Pulmonary artery endothelial cell (primary cell): ENCODE data around the gene UTS2R. TPM values are rescaled to one million over a fixed set of nuclear protein-coding genes. Genes with fewer than 3 reads are reported as not detected.
"Not testable (repeated sequence)": the region's sequence is repeated elsewhere in the genome, so short reads cannot be mapped to it uniquely, and the experiment has no call there.

ENCODE experiments used
- DNase-seq: peaks from one replicate; pipeline ENCODE4 v3.0.0-alpha.2; 2011; ENCODE audit warnings: low read depth, low spot score
- total RNA-seq: library from RNA; depleted of rRNA; stranded (reverse); fragments of >200 nt; gene quantifications from 2 replicates; pipeline ENCODE4 v1.2.3, GENCODE V29; 2014

UTS2R gene
- total RNA-seq, 1 donor from 2014 or later: not detected

DNA sequence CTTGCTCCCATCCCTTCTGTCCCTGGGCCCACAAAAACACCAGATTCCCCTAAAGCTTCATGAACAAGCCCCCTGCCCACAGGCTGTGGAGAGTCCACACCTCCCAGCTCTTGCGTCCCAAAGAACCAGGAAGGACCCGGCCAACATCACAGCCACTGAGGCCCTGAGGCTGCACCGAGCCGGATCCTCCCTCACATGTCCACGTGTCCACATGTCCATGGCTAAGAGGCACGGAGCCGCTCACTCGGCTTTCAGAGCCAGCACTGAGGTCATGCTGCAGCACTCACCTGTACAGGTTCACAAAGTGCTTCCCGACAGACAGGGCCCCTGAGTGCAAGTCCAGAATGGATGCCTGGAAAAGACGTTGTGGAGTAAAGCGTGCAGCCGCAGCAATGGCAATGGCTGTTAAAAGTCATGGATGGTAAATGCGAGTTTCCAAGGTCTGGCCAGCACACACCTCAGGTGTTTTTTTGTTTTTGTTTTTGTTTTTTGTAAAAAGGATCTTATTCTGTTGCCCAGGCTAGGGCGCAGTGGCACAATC is 34.6 kb downstream of the UTS2R start:
- no peak for DNase-seq

DNA sequence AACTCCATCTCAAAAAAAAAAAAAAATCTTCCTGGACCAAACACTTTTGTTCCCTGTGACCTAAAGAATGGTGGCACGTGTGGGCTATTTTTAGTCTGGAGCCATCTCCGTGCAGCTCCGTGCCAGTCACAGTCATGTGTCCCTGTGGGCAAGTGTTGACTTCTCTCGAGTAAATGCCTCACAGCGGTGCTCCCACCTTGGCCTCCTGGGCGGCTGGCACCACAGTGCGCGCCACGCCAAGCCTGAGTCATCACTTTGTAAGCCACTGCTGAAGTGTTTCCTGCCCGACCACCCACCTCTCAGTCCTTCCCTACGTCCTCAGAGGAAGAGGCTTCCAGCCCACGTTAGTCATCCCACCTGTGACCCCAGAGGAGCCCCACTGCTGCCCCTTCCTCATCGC is 35.7 kb downstream of the UTS2R start:
- DNase-seq: no peak

DNA sequence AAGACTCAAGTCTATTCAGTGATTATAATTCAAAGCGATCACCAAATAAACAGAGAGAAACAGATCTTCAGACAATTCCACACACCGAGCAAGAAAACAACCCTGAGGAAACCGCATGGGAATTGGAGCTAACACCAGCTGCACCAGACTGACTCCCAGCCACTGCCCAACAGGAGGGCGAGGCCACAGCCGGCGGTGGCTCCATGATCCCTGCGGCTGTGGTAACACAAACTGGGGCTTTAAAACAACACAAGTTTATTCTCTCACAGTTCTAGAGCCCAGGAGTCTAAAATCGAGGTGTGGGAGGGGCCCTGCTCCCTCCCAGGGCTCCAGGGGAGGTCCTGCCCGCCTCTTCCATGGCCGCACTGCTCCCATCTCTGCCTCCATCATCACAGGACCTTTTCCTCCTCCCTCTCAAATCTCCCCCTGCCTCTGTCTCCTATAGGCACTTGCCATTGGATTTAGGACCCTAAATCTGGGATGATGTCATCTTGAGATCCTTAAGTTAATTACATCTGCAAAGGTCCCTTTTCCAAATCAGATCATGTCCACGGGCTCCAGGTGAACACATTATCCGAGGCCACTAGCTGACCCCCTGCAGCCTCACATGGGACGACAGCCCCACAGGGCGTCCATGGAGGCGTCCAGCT is 36.8 kb downstream of the UTS2R start:
- DNase-seq: no peak

DNA sequence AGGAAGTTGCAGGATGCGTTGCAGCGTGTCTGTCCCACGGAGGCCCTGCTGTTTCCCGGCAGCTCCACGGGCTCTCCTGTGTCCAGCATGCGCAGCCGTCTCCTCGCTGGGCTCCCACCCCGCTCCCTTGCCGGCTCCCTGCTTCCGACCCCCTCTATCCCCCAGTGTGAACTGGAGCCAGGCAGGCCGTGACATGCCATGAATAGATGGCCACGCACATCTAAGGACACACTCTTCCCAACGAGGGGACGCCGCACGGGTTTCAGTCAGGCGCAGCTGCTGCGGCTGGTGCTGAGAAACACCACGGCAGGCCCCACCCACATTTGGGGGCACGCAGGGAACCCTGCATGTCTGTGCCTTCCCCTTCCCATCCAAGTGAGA is 37.4 kb downstream of the UTS2R start:
- DNase-seq: no peak

DNA sequence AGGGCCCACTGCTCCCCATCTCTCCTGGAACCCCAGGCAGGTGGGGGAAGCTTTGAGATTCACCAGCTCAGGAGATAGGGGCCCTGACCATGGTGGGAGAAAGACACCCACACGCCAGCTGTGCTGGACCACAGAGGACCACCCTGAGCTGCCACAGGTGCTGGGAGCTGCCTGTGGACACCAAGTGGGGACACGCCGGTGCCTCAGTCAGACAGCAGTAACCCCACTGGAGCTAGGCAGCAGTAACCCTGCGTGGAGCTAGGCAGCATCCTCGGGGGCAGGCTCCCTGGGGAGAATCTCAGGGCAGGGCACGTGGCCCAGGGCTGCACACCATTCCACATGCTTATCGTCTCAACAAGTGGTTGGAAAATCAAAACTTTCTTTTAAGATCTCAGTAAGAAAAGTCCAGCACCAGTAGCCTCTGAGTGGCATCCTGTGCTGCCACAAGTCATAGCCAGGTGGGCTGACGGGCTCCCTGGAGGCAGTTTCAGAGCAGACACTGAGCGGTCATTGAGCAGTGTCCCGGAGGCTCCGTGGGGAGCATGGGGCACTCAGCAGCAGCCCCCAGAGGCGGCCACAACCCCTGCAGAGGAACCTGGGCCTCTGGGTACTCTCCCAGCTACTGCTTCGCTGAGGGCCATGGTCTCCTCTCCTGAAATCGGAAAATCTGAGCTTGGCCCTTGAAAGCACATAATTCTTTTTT is 38.6 kb downstream of the UTS2R start:
- DNase-seq: no peak

DNA sequence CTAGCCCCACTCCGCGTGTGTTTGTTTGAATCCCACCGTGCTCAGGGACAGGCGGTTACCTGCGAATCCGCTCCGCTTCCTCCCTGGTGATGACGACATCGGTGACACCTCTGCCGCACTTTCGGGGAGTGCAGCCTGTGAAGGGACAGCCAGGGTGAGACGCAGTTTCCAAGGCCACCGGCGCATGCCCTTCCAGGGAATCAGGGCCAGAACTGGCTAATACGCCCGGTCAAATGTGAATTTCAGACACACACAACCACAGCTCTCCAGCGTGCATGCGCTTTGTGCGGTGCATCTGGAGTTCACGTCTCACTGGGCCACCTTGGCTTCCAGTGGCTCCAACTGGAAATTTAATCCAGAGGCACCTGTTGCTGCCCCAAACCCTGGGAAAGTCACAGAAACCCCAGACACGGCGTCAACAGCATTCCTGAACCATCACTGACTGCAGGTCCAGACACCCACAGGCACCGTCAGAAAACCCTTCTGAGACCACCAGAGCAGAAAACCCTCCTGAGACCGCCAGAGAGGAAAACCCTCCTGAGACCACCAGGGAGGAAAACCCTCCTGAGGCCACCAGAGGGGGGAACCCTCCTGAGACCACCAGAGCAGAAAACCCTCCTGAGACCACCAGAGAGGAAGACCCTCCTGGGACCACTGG is 40.0 kb downstream of the UTS2R start:
- no peak for DNase-seq

DNA sequence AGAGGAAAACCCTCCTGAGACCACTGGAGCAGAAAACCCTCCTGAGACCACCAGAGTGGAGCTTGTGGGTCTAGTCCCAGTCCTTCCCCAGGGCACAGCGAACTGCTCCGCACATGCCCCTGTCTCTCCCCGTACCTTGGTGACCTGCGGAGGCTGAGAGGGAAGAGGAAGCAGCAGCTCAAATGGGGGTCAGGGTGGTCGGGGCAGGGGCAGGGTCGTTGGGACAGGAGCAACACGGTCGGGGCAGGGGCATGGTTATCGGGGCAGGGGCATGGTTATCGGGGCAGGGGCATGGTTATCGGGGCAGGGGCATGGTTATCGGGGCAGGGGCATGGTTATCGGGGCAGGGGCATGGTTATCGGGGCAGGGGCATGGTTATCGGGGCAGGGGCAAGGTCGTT is 40.5 kb downstream of the UTS2R start:
- DNase-seq: not testable (repeated sequence)

DNA sequence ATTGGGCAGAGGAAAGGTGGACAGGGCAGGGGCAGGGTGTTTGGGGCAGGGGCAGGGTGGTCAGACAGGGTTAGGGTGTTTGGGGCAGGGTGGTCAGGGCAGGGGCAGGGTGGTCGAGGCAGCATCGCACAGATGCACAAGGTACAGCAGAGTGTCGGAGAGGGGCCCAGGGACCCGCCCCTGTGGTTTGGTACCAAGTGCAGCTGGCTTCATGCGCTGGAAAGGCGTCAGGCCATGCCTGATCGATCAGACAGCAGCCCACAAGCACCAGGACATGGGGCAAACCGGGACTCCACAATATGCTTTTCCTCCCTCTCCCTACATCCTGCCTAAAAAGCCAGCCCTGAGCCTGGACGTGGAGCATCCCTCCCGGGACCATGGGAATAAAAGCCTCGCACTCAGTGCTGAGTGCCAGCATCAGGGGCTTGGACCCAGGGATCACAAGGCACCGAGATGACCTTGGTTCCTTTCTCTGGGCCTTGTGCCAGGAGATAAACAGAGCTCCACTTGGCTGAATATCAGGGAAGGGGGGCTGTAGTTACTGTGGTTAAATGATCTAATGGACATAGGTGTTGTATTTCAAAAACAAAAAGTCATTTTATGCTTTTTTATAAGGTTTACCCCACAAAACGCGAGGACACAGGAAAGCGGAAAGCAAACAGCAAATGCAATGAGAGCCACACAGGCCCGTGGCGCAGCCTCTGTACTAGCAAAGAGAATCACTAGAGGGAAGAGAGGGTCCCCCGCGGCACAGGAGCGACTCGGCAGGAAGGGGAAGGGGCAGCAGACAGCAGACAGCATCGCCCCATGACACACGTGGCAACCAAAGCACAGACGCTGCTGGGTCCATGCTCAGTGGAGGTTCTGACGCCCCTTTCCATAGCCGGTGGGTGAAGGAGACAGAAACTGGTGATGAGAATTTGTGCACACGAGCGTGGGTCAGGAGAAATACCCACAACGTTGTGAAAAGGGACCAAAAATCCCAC is 41.3 kb downstream of the UTS2R start:
- no peak for DNase-seq

DNA sequence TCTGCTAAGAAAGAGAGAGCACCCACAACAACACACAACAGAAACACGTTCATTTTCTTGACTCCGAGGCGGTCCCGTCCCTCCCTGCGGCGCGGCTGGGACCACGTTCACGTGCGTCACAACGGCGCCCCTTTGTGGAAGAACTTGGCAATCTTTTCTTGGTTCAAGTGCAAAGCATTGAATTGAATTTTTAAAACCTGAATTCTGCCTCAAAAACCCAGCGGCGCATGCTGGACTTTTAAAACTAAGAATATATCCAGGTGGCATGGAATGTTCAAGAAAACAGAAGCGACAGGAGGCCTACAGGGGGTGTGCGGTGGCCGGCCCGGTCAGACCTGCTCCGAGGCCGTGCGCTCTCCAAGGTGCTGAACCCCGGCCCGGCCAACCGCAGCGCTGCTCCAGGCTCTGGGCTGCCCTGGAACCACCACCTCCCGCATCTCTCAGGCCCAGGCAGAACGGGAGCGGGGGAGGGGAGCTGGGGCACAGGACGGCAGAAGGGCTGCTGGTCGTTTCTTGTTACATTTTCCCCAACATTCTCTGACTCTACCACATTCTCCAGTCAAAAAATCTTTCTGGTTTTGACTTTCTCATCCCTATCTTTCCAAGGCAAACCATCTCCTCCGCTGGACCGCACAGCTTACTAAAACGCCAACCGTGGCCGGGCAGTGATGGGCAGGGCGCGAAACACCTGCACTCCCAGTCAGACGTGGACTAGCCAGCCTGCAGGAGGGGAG is 43.1 kb downstream of the UTS2R start:
- DNase-seq: no peak

DNA sequence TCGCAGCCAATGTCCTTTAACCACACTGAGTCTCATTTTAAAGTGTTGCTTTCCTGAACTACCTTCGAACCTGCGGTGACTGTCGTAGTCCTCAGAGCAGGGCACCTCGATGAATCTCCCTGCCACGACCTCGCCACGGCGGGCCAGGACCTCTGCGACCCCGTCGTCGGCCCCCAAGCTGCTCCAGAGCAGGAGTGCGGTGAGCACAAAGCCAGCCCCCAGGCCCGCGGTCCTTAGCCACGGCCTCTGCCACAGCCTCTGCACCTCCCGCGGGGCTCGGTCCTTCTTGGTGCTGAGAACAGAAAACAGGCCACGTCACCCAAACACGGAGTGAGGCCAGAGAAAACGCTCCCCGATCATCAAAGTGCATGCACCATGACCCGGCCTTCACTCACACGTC is 43.8 kb downstream of the UTS2R start:
- DNase-seq: no peak

DNA sequence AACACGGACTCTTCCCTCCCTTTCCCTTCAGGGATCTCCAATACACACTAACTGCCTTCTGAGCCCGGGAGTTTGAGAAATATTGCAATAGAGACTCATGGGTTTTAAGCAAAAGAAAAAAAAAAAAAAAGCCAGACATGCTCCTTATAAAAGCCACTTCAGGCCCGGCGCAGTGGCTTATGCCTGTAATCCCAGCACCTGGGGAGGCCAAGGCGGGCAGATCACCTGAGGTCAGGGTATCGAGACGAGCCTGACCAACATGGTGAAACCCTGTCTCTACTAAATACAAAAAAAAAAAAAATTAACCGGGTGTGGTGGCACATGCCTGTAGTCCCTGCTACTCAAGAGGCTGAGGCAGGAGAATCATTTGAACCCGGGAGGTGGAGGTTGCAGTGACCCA is 44.2 kb downstream of the UTS2R start:
- DNase-seq: no peak

DNA sequence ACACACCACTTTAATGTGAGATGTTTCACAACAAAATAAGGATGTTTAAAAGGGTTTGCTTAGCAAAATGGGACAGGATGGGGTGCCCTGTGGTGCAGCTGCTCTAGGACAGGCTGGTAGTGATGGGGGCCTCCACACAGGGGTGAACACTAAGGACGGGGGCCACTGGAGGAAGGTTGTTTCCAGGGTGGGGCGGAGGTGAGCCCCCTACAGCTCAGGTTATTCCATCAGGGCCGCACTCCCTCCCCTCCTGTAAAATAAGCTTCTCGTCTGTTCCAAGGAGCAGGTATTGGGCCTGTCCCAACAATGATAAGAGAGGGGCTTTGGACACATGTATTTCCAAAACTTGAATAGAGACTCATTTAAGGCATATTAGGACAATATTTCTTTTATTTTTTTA is 44.7 kb downstream of the UTS2R start:
- no peak for DNase-seq

DNA sequence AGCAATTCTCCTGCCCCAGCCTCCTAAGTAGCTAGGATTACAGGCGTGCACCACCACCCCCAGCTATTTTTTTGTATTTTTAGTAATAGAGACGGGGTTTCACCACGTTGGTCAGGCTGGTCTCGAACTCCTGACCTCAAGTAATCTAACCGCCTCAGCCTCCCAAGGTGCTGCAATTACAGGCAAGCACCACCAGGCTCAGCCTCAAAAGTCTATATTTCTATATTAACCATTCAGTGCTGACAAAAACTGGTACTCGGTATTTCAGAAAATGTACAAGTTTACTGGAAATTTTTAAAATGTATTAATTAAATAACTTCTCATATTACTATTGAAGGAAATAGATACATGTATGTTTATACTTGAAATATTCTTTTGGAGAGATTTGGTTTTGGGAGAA is 45.2 kb downstream of the UTS2R start:
- DNase-seq: no peak

DNA sequence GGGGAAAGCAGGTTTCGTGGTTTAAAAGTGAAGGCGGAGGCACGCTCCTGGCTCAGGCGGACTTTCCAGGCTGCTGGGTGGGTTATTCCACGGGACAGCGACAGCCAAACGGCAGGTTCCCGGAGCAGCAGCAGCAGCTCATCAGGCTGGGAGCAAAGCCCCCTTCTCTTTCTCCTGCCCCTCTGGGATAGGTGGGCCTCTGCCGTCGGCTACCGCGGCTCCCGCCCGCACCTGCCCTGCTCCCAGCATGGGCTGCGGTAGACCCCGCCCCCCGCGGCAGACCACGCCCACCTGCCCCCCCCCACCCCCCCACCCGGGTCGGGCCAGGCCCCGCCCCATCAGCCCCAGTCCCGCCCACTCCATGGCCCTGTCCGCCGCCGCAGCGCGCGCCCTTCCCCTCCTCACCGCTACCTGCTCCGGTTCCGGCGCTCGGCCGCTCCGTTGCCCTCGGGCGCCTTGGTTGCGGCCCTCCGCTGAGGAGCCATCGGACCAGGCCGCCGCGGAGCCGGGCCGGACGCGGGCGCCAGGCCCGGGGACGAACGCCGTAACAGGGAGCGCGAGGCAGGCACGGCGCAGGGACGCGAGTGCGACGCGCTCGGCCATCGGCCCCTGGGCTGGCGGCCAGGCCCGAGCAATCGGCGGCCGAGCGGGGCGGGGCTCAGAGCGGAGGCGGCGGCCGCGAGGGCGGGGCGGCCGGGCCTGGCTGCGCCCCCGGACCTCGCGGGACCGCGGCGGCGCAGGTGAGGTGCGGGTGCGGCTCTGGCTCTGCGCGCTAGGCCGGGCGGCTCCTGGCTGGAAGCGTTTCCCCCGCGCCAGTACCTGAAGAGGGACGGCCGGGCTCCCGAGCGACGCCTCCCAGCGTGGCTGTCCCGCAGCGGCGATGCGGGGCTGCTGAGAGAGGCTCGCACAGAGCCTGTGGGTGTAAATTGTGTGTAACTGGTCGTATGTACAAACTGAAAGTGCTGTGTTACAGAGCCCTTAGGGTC is 46.7 kb downstream of the UTS2R start, which contains the start of the genes HEXD and OGFOD3:
Gene HEXD (plus strand): TSS at position 347 of the 986 bp plus-strand sequence. CDS start 1,453 bp downstream, outside the sequence.
Gene OGFOD3 (minus strand): TSS at position 586 of the 986 bp plus-strand sequence. CDS start 101 bp downstream, at position 485.
- DNase-seq: peak; percentile 39

DNA sequence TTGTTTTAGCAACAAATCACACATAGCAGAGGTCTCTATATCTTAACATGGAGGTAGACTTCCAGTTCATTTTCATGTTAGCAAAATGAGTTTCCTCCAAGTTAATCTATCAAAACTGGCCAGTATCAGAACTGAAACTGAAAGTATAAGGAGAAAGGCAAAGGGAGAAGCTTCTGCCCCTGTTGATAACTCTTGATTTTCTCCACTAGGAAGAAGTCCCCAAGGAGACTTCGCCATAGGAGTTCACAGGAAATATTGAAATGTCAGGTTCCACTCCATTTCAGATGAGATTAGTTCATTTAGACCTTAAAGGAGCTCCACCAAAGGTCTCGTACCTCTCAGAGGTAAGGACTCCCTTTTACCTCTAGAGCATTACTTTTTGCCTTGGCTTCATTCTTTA is 48.0 kb downstream of the UTS2R start:
- no peak for DNase-seq

DNA sequence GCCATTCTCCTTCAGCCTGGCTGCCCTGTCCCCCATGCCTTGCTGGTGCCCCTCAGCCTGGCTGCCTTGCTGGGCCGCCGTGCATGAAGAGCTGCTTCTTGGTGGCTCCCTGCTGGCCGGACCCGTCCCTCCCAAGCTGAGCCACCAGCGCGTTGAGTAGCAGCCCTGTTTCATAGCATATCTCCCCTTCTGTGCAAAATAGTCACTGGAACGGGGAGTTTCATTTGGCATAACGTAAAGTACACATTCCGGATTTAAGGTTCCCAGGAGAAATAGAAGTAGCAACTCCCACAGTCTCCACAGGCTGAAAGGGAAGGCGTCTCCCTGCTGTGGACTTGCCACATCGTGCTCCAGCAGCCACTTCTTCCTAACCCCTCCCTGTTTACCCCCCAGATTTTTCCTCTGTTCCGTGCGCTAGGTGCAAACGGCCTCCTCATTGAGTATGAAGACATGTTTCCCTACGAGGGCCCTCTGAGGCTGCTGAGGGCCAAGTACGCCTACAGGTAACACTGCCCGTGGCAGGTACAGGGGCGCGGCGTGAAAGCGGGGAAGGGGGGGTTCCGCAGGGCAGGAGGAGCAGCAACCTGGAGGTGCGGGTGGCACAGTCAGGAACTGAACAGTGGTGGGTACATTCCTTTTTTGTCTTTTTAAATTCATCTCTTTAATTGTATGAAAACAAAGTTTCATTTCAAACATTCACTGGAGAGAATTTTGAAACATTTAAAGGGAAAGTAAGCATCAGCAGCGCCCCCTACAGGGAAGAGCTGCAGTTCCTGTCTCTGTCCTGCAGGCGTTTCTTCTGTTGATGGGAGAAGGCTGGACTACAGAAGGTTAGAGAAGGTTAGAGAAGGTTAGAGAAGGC is 52.7 kb downstream of the UTS2R start:
- DNase-seq: no peak

DNA sequence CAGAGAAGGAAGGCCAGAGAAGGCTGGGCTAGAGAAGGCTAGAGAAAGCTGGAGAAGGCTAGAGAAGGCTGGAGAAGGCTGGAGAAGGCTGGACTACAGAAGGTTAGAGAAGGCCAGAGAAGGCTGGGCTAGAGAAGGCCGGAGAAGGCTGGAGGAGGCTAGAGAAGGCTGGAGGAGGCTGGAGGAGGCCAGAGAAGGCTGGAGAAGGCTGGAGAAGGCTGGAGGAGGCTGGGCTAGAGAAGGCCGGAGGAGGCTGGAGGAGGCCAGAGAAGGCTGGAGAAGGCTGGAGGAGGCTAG is 53.2 kb downstream of the UTS2R start:
- no peak for DNase-seq
